Non-pigmented ciliary epithelial cell (primary cell): ENCODE results near the gene GNB1.

Experiments used
- DNase-seq: peaks from one replicate; pipeline ENCODE4 v3.0.0-alpha.2; 2010; ENCODE audit warnings: low read depth

Gene GNB1

DNA sequence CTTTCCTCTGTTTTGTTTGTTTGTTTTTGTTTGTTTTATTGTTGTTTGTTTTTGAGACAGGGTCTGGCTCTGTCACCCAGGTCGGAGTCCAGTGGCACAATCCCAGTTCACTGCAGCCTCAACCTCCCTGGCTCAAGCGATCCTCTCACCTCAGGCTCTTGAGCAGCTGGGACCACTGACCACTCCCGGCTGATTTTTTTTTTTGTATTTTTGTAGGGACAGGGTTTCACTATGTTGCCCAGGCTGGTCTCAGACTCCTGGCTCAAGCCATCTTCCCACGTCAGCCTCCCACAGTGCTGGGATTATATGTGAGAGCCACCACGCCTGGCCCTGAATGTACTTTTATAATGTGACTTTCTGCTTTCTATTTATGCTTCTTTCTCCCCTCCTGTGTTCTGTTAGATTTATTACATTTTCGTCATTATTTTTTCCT, 19.2 kb upstream of the GNB1 start:
- no peak for DNase-seq

DNA sequence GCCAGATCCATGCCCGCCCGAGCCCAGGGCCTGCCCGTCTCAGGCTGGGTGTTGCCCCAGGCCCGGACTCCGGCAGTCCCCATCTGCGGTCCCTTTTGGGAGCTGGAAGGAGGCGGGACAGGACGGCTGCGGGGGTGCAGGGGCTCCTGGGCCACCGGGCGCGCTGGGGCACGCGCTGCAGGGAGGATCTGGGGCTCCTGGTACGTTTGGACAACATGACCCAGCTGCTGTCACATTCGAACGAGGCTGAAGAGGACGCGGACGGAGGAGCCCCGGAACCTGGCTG, 17.6 kb upstream of the GNB1 start:
- DNase-seq: no peak

DNA sequence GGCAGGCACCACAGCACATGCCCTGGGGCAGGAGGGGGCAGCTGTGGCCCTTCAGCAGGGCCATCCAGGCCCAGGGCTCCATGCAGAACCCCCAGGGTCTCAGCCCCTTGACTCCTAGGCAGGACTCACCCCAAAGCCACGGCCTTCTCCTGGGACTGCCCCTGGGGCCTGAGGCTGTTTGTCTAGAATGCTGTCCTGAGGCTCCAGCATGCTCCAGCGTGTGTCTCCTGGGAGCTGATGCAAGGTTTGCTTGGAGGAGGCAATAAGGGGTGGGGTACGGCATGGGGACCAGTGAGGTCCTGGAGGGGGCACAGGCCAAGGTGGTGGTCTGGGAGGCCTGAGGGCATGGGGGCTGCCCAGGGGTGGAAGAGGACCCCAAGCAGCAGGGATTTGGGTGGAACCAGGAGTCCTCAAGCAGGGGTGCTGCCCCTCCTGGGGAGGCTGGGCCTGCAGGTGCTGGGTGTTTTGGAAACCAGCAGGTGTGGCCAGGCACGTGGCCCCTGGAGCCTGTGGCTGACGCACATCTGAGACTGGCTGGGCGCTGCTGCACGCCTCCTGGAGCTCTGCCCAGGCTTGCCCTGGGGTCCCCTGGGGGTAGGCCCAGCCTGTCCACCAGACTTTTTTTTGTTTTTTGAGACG, 16.3 kb upstream of the GNB1 start:
- no peak for DNase-seq

DNA sequence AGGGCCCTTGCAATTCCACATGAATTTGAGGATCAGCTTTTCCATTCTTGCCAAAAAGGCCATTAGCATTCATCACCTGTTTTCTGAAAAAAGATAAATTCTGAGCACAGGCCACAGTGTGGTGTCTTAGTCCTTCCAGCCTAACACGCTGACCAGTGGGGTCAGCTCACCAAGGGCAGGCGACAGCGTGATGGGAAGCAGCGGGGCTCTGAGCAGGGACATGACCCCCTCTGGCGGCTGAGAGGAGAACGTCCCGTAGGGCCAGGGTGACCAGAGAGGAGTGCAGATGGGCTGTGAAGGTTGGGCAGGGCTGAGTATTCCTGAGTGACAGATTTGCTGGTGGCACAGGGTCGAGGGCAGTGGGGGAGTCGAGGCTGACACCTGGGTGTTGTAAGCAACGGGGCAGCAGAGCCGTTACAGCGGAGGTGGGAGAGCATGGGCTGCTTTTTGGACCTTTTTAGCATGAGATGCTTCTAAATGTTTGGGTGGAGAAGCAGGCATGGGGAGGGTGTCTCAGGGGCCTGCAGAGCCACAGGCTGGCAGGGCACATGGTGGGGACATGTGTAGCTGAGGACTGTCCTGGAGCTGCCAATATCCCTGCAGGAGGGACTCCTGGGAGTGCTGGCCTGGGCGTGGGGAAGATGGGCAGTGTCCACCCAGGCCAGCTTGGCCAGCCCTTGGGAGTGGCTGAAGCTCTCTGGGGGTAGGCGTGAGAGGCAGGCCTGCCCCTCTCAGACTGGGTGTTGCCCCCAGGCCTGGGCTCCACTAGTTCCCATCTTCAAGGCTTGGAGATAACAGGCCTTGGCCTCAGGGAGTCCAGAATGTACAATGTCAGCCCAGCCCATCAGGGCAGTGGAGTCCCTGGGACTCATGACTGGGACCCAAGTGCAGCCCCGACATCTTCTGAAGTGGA, 15.6 kb upstream of the GNB1 start:
- DNase-seq: peak; percentile 28

DNA sequence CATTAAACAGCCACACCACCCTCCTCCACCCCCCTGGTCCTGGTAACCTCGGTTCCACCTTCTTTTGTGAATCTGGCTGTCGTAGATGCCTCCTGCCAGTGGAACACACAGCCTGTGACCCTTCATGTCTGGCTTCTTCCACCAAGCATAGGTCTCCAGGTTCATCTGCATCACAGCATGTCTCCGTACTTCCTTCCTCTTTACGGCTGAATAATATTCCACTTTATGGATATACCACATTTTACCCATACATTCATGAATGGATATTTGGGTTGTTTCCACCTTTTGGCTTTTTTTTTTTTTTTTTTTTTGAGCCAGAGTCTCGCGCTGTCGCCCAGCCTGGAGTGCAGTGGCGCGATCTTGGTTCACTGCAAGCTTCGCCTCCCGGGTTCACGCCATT, 12.3 kb upstream of the GNB1 start:
- no peak for DNase-seq

DNA sequence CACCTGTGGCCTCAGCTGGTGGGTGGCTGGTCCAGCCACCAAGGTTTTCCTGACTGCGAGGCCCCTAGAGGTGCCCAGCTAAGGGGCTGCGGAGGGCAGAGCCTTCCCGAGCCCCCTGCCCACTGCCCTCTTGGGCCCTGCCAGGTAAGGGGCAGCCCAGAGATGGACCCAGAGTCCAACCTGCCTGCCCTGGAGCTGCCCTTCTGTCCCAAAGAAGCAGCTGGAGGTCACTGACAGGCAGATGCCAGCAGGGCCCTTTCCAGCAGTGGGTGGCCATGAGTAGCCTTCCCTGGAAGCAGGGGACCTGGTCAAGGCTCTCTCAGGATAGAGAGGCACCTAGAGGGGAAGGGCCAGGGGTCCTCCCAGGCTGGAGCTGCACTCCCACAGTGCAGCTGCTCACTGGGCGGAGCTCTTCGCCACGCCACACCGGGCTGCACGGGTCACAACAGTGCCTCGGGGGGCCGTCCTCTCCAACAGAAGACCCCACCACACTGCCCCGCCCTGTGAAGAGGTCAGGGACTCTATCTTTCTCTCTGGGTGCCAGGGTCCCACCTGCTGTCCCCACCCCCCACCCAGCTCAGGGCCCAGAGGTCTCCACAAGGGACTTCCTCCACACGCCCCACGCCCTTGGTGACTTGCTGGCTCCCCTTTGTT, 10.9 kb upstream of the GNB1 start:
- DNase-seq: no peak

DNA sequence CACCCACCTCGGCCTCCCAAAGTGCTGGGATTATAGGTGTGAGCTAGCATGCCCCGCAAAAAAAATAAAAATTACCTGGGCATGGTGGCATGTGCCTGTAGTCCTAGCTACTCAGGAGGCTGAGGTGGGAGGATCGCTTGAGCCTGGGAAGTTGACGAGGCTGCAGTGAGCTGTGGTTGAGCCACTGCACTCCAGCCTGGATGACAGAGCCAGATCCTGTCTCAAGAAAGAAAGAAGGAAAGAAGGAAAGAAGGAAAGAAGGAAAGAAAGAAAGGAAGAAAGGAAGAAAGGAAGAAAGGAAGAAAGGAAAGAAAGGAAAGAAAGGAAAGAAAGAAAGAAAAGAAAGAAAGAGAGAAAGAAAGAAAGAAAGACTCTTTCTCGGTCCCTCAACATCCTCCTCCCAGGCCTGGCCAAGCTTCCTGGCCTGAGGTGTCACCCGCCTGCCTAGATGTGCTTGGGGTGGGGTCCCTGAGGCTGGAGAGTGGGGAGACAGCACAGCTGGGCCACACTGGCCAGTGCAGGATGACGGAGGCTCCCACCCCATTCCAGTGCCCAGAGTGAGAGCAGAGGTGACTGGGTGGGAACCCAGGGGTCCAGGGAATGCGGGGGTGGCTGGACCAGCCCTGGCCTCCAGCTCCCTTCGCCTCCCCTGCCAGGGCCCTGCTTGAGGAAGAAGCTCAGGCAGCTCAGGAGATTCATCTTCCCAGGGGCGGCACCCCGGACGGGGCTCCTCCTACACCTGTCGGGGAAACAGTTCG, 10.2 kb upstream of the GNB1 start:
- no peak for DNase-seq

DNA sequence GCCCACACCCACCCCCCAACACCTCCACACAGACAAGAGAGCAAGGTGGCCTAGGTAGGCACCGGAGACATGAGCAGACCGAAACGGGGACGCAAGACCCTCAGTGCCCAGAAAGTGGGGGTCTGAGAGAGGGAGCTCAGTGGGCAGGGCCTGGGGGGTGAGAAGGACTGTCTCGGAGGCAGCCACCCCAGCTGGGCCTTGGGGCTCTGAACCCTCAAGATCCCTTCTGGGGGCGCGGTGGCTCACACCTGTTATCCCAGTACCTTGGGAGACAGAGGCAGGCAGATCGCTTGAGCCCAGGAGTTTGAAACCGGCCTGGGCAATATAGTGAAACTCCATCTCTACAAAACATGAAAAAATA, 9.1 kb upstream of the GNB1 start:
- no peak for DNase-seq

DNA sequence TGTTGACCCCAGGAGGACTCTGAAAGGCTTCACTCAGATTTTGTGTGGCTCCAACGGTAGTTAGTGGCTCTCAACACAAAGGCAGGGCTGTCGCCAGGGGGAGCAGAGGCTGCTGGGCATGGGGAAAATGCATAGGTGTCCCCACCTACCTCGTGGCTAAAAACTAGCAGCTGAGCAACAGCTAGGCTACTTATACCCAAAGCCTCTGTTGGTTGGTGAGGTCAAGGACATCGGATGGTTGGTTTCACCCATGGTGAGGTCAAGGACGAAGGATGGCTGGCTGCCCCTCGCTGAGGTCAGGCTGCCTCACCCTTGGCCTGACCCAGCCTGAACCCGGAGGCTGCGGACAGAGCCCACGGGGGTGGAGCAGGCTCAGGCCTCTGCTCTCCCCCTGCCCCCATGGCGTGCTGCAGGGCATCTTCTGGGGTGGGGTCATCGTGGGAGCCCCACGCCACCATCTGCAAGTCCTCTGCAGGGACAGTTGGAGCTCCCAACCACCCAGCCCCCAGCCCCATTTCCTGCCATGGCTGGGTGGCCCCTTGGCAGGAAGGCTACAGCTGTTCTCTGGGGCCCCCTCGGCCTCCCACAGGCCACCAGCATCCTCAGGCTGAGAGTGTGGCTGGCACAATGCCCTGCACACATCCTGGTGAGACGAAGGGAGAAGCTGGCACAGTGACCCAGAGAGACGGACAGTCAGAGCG, 8.5 kb upstream of the GNB1 start:
- no peak for DNase-seq

DNA sequence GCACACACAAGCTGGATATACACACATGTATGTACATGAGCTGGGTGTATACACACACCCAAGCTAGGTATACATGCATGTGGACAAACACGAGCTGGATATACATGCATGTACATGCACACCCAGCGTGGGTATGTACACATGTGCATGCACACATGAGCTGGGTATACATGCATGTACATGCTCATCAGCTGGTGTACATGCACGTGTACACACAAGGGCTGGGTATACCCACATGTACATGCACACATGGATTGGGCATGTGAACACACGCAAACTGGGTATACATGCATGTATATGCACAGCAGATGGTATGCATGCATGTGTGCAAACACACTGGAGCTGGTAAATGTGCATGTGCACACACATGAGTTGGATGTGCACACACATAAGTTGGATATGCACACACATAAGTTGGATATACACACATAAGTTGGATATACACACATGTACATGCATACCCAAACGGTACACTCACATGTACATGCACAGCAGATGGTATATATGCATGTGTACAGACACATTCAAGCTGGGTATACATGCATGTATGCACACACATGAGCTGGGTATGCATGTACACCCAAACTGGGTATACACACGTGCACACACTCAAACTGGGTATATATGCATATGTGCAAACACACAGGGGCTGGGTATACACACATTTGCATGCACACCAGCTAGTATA, 7.5 kb upstream of the GNB1 start:
- no peak for DNase-seq

DNA sequence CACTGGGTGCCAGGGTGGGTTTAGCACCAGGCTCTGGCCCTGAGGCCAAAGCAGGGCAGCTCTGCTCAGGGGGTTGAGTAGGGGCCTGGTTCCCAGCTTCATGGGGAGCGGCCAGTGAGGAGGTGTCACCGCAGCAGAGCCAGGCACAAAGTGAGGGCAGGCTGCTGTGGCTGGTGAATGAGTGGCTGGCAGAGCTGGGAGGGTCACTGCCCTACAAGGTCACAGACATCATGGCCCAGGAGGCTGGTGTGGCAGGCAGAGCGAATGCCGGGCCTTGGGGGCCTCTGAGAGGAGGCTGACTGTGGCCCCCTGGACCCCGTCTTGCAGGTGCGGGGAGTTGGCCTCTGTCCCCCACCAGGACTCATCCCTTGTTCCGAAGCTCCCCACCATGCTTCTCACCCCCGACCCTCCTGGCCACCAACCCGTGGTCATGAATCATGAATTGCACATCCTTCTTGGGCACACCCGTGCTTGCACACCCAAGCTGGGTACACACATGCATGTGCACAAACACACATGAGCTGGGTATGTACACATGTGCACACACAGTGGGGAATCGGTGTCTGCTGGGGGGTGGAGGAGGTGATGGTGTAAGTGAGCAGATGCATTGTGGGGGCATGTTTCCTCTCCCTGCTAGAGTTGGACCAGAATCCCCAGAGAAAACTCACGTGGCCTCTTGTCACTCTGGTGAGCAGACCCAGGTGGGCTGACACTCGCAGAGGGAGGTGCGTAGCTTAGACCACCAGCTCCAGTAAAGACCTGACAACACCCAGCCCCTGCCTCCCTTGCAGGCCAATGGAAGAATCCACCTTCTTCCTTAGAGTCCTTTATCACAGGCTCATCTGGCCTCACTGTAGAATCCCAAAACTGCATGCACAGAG, 4.8 kb upstream of the GNB1 start:
- no peak for DNase-seq

DNA sequence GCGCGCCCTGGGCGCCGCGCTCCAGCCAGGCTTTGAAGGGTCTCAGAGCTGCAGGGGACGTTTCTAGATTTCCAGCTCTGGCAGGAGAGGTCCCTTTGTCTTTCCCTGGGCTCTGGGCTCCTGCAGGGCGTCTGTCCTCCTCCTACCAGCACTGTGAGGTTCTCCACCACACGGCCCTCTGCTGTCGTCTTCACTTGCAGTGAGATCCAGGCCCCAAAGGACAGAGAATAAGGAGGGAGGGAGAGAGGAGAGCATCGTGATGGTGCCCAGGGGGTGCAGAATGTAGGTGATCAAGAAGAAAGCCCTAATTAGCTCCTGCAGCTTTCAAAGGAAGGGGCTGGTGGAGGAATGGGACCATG, 4.2 kb upstream of the GNB1 start:
- no peak for DNase-seq

DNA sequence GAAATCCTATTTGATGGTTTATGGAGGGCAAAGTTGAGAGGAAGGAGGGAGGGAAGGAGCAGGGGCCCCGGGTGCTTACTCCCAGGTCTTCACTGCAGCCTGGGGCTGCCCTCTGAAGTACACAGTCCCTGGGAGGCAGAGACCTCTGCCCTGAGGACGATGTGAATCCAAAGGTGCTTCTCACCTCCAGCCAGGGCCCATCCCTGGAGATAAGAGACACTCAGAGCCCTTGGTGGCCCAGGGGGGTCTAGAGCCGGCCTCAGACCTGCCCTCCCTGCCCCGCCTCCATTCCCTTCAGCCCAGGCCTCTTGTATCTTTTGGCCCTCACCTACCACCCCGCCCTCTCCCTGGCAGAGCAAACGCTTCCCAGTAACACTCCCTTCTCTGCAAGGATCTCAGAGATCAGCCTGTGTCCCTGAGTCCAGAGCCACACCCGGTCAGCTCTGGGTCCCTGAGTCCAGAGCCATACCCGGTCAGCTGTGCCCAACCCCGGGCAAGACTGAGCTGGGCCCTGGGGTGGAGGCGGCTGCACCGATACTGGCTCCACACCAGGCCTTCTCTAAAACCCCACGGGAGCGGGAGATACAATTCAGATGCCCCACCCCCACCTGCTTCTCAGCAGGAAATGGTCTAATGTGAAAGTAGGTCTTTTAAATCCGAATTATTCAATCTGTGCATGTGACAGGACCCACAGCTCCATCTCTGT, 3.6 kb upstream of the GNB1 start:
- no peak for DNase-seq

DNA sequence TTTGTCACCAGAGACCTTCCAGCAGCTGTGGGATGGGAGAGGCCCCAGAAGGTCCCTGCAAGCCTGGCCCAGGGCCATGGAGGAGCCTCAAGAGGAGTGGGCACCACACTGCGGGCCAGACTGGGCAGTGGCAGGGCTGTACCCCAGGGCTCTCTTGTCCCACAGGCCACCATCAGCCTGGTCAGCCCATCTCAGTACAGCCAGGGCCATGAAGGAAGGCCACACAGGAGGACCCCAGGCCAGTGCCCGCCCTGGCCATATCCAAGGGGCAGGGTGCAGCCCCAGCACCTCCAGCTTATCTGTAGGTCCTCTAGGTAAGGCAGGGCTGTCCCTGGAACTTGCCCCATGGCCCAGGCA, 3.1 kb upstream of the GNB1 start:
- DNase-seq: no peak

DNA sequence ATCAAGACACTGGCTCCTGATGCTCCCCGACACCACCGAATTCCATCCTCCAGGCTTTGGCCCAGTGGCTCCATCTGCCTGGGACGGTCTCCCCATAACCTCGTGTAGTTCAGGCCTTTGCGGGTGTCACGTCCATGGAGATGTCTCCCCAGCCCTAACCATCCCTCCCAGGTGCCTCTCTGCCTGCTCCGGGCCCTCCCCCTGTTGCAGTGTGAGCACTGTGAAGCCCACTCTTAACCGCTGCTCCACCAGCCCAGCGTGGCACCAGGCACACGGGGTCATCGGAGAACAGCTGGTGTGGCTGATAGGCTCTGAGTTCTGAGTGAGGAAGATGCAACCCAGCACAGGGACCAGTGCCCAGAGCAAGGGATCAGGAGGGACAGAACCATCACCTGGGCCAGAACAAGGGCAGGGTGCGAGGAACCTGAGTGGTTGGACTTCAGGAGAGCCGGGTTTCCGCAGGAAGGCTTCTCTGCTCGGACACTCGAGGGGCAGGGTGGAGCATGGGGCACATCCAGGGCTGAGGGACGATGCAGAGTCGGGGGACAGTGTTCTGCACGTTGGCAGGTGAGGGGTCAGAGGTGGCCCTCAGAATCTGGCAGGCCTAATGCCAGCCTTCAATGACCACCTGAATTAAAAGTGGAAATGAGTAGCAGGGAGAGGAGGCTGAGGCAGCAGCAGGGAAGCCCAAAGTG, 2.6 kb upstream of the GNB1 start:
- DNase-seq: no peak

DNA sequence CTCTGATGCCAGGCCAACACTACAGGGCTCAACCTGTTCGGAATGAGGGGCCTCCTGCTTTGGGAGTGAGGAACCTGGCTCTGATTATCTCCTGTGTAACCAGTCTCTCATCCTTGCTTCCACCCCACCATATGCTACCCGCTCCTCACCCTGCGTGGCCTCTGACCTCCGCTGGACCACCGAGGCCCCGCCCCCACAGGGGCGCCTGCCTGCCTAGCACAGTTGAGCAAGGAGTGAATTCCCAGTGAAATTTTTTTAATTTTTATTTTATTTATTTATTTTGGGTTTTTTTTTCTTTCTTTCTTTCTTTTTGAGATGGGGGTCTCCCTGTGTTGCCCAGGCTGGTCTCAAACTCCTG, 1.9 kb upstream of the GNB1 start:
- no peak for DNase-seq

DNA sequence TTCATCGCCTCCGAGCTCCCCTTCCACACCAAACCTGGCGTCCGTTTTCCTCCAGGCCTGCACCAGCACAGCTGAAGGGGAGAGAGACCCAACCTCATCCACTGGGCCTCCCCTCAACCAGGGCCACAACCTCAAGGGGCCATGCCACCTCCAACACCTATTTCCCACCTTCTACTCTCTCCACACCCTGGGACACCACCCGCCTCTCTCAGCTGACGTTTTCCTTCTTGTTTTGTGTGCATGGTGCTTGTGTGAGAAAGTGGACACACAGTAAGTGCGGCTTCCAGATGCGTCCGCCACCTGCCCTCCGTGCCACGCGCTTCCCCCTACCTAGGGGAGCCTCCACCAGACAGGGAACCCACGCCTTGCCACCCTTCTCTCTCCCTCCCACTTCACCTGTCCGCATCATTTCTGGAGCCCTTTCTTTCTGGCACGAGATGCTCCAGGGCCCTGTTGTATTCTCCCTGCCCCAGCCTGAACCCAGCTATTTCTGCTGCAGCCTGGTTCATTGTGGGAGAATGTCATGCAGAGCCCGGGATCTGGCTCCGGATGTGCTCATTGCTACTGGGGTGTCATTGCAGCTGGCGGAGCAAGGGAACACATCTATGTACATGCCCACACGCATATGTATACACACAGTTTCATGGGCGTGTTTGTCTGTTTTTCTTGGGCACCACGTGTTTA, 1.3 kb upstream of the GNB1 start:
- no peak for DNase-seq

DNA sequence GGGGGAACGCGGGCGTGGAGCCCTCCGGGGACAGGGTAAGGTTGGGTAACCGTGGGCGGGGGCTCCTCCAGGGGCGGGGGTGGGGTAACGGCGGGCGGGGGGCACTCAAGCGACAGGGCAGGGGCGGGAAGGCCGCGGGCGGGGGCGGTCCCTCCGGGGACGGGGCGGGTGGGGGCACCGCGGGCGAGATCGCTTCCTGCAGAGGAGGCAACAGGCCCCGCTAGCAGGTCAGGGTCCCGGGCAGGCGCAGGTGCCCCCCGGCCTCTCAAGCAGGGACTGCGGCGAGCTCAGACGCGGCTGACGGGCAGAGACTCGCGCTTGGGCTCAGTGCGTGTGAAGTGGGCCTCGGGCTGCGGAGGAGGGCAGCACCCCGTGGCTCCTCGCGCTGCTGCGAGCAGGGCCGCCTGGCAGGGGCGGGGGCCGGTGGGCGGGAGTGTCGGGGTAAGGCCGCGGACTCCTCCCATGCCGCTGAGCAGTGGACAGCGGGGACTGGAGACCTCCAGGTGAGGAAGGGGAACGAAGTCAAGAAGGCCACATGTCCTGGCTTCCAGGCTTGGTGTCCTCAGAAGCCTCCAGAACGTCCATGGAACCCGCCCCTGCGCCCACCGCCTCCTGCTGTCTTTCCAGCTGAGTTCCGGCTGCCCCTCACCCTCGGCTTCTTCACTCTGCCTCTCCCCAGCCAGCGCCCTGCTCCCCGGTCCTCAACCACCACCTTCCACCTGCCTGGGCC, 627 bp upstream of the GNB1 start:
- no peak for DNase-seq
